Hematopoietic multipotent progenitor cell treated with erythropoietin and hydrocortisone succinate and interleukin-3 and kit ligand, for 15 days (in vitro differentiated cells): ENCODE measurements around the gene FANCE.

Experiments used
- DNase-seq: peaks from one replicate; pipeline ENCODE4 v3.0.0-alpha.2; 2015; ENCODE audit warnings: low spot score

The FANCE gene

DNA sequence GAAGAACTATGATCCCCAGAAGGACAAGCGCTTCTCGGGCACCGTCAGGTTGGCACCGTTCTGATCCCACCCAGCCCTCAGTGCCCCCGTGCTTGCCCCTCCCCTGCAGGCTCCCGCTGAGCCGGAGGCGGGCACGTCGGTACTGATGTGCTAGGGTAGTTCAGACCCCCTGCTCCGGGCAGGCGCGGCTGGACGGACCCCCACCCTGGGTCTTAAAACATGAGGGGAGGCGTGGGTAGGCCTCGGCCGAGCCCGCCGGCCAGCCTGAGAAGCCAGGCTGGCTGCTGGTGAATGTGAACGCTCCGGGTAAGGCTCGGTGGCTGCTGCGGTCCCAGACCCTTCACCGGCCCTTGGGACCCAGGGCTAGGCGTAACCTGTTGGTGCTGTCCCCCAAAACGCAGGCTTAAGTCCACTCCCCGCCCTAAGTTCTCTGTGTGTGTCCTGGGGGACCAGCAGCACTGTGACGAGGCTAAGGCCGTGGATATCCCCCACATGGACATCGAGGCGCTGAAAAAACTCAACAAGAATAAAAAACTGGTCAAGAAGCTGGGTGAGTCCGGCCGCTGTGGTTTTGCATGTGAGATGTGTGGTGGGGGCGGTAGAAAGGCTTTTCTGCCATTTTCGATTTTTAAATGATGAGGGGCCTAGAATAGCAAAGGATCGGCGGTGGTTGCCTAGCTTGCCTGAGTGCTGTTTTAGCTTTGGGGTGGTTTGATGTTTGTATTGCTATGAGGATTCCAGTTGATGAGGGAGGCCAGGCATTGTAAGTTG, 17.0 kb downstream of the FANCE start:
- DNase-seq = no peak

DNA sequence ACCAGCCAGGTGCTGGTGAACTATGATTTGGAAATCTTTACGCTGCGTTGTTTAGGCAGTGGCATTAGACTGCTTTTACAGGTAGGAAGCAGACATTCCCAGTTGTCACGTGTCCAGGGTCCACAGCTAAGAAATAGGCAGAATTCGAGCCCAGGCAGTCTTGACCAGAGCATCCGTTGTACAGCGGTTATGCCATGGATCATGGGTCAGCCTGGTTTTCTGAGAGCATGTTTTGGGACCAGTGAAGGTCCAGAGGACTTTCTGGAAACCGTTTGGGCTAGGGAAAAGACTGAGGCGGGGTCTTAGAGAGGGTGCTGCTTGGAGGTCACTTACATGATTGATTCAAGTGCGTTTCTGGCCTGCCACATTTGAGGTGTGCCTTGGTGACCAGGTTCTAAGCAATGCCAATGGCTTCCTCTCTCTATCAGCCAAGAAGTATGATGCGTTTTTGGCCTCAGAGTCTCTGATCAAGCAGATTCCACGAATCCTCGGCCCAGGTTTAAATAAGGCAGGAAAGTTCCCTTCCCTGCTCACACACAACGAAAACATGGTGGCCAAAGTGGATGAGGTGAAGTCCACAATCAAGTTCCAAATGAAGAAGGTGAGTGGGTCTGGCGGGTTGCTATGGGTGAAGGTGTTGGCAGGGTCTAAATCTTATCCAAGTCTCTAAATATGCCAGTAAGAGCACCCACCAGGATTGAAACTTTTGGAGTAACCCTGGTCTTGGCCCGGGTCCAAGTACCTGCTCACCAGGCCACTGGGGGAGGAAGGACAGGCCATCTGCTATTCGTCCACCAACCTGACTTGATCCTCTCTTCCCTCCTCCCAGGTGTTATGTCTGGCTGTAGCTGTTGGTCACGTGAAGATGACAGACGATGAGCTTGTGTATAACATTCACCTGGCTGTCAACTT, 17.9 kb downstream of the FANCE start:
- DNase-seq = peak; percentile 19

DNA sequence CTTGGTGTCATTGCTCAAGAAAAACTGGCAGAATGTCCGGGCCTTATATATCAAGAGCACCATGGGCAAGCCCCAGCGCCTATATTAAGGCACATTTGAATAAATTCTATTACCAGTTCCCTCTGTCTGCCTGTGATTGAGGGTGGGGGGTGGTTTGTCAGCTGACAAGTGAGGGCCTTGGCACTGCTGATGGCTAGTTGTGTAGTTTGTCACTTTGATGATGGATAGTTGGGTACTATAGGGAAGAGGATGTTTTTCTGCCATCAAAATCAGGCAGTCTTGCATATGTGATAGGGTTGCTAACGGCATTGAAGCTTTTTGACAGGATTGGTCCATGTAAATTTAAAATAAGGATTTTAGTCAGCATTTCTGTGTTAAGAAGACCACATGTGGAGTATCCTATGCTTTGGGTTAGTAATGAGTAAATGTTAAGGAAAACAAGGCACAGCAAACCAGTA, 18.6 kb downstream of the FANCE start:
- DNase-seq = no peak

DNA sequence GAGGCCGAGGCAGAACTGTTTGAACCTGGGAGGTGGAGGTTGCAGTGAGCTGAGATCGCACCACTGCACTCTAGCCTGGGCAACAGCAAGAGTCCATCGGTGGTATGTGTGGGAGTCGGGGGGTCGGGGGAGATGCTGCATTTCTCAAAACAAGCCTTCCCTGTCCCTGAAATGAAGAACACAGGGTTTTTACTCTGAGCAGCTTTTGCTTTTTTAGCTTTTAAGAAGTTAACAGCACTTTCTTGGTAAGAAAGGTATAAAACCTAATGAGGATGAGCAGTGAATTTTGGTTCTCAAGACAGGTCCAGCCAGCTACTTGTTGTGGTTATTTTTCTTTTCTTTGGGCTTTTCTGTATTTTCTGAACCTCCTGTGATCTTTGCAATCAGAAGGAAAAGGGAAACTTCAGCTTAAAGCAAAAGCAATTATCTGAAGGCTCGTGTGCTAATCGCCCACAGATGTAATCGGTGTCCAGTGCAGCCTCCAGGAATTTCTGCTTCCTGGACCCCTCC, 19.8 kb downstream of the FANCE start:
- no peak for DNase-seq

DNA sequence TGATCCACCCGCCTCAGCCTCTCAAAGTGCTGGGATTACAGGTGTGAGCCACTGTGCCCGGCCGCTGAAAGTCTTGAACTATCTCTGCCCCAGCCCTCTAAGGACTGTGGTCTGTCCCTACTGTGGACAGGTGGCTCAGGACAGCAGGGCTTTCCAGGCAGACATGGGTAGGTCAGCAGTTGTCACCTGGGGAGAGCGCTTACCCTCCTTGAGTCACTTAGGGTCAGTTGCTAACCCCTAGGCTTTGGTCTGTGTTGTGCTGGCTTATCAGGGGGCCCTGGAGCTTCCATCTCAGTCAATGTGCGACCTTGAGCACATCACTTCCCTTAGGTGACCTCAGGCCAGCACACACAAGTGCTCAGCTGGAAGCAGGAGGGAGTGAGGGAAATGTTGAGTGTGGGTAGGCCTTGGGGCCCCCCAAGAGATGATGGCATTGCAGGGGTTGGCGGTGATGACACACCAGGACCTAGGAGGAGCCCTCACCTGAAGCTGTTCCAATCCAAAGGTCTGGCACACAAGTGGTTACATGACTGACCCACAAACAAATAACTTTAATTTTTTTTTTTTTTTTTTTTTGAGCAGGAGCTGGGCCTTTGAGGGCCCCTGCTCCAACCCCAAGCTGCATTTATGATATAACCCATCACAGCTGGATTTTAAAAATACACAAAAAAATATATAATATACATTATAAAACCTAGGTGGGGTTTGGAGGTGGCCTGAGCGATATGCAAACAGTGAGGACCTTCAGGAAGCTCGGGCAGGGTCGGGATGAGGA, 21.1 kb downstream of the FANCE start:
- DNase-seq = no peak

DNA sequence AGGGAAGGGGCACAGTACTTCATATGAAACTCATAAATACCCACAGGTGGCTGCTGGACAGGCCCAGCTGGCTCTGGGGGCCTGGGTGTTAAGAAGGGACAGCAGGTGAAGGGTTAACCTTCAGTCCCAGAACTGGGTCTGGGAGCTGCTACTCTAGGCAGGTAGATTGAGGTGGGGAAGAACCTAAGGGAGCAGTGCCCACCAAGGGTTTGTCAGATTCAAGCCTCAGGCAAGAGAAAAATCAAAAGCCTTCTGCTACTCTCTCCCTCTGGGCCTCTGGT, 21.7 kb downstream of the FANCE start:
- DNase-seq = no peak

DNA sequence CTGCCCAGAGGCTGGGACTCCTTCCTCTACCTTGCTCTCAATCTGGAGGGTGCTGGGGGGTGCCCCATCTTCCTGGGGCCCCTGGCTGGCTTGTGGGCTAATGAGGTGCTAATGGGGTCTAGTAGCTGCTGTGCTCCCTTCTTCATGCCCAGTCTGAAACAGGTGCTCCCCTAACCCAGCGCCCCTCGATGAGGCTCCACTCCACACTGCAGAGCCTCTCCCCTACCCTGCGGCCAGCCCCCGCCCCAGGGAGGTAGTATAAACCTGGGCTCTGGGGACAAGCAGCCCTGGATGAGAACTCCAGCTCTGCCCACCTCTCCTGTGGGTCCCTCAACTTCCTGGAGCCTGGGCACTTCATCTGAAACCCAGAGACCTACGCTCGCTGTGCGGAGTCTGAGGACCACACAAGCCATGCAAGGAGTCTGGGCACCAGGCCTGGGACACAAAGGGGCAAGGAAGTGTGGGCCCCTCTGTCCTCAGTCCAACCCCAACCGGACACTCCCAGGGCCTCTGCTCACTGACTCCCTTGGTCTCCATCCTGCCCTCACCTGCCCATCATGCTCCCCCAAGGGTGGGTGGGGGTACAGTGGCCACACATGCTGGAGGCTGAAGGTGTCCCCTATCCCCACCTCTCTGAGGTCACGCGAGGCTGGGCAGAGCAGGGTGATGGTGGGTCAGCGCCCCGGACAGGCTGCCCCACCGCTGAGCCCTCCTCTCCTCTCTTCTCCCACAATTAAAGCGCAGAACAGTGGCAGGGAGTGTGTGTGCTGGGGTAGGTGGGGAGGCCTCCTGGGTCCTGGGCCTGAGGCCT, 22.2 kb downstream of the FANCE start:
- DNase-seq = no peak

DNA sequence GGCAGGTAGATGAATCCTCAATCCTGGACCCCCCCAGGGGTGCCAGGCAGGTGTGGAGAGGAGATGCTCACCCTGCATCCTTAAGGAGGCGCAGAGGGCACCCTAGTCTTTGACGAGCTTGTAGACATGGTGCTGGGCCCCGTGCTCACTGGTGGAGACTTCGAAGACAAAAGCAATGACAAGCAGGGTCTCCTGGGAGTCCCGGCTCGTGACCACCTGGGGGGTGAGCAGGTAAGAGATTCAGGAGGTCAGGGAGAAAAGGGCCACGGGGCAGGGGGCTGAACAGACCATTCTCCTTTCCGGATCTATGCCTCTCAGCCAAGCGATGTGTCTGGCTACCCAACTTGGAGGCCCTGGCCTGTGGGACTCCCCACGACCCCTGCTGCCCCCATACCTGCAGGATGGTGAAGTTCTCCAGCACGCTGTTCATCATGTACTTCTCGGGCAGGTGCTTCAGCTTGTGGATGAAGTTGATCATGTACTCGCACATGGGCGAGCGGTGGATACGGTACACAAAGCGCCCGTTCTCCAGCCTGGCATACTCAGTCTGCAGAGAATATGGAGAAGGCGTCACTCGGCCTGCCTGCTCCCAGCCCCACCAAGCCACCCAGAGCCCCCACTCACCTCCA, 22.9 kb downstream of the FANCE start:
- no peak for DNase-seq

DNA sequence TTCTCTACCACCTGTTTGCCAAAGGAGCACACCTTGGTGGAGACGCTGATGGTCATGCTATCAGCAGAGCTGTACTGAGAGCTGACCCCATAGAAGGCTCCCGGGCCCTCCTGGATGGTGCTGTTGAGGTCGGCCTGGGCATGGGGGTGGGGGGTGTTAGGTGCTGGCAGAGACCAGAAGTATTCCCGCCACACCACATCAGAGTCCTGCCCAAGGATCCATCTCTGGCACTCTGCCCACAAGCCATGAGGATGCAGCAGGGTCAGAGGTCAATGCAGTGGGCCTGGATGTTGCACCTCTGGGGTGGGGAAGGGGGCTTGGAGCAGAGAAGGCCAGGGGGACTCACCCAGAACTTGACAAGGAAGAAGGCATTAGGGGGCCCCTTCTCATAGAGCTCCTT, 23.4 kb downstream of the FANCE start:
- no peak for DNase-seq

DNA sequence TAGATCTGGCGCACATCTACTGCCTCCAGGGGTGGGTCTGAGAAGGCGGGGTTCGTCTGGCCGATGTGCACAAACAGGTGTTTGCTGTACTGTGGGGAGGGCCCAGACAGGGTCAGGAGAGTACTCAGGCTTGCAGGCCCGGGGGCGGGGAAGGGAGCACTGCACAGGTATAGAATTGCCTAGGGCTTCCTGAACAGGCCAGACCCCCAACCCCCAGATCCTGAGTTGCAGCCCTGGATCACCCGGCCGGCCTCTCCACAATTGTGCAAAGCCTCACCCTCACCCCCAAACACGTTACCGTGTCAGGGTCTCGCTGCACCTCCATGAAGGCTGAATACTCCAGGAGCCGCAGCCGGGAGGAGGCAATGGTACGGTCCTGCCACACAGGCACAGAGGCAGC, 23.9 kb downstream of the FANCE start:
- no peak for DNase-seq

DNA sequence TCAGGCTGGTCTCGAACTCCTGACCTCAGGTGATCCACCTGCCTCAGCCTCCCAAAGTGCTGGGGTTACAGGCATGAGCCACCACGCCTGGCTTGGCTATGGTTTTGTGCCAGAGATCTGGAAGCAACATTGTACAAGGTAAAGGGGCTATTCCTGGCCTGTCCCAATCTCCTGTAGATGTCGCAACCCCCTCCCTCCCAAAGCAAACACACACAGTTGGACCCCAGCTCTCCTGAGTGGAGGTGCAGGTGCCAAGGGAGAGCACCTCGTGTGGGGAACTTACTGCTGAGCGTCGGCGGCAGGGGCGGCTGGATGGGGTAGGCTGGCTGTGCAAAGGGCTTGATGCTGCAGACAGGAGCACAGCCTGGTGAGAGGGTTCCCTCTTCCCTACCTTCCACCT, 24.9 kb downstream of the FANCE start:
- DNase-seq = no peak

DNA sequence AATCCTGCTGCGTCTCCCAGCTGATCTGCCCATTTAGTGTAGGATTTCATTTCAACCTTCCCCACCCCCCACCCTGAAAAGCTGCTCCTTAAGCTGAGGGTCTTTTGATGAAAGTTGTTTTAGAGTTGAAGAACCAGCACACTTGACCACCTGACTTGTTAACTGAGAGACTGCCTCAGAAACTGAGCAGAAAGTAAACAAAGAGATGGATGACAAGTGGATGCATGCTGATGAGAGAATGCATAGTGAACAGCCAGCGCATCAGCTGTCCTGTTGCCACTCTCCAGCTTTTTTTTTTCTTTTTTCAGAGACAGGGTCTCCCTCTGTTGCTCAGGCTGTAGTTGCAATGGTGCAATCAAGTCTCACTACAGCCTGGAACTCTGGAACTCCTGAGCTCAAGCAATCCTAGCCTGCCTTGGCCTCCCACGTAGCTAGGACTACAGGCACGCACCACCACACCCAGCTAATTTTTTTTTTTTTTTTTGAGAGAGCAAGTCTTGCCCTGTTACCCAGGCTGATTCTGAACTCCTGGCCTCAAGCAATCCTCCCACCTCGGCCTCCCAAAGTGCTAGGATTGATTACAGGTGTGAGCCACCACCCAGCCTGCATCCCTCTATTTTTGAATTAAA, 25.5 kb downstream of the FANCE start:
- no peak for DNase-seq

DNA sequence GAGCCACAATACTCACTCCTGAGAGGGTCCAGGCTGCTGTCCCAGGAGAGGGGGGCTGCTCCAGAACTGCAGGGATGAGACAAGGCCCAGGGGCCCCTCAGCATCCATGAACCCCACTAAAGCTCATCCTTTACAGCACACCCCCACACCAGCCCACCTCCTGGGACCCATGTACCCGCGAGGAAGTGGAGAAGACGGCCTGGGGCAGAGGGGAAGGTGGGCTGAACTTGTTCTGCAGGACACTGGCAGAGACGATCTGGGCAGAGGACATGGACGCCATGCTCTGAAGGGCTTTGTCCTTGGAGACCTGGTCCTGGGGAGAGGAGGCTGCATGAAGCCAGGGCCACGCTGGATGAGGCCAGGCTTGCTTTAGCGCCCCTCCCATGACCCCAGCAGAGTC, 26.1 kb downstream of the FANCE start:
- no peak for DNase-seq

DNA sequence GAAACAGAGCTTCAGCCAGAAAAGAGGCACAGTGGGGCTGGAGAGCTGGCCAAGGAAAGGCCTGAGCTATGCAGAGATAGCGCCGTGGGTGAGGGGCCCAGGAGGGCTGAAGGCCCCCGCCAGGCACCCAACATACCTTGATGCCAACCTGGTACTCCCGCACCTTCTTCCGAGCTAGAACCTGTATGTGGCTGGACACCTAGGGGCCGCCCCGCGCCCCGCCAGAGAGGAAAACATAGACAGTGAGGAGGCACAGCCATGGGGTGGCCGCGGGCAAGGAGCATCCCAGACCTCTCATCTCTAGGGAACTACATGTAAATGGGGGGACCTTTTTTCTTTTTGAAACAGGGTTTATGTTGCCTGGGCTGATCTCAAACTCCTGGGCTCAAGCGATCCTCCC, 28.0 kb downstream of the FANCE start:
- DNase-seq = no peak

DNA sequence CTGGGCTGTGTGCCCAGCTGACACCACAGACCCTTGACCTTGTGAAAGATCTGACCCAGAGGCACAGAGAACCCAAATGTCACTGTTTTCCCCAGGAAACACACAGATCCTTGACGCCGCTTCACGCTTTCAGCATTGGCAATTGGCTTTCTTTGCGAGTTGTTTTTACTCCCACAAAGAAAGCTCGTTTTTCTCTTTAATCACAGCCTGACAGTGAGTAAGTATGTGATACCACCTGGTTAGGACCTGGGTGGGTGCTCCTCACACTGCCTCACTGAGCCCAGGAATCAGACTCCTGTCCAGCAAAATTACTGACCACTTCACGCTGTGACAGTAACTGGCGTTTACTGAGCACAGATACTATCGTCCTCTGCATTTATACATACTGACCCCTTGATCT, 29.1 kb downstream of the FANCE start:
- DNase-seq = no peak

DNA sequence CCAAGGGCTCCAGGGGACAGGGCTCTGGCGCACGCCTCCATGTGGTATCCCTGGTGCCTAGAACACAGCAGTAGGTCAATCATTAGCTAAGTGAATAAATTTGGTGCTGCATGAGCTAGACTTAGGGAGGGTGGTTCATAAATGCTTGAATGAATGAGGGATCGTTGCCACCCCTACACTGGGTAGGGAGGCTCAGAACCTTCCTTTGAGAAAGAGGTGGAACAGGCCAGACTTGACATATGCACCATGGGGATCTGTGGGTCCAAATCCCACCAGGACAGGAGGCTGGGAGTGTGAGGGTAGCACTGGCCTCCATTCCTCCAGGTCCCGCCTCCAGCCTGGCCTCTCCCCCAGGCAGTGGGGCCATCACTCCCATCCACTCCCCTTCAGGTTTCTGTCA, 30.9 kb downstream of the FANCE start:
- no peak for DNase-seq

DNA sequence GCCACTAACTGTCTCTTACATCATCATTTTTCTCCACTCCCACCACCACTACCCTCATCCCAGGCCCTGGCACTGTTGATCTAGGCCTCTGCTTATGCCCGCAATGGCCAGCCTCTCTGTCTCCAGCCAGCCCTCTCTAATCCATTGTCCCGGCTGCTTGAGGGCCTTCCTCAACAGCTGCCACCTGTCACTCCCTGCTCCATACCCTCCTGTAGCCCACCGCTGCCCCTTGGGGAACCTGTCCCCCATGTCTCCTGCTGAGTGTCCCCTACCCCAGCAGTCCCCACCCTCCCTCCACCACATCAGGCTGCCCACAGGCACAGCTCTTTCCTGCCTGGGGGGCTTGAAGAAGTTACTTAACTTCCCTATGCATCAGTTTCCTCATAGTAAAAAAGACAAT, 31.4 kb downstream of the FANCE start:
- no peak for DNase-seq

DNA sequence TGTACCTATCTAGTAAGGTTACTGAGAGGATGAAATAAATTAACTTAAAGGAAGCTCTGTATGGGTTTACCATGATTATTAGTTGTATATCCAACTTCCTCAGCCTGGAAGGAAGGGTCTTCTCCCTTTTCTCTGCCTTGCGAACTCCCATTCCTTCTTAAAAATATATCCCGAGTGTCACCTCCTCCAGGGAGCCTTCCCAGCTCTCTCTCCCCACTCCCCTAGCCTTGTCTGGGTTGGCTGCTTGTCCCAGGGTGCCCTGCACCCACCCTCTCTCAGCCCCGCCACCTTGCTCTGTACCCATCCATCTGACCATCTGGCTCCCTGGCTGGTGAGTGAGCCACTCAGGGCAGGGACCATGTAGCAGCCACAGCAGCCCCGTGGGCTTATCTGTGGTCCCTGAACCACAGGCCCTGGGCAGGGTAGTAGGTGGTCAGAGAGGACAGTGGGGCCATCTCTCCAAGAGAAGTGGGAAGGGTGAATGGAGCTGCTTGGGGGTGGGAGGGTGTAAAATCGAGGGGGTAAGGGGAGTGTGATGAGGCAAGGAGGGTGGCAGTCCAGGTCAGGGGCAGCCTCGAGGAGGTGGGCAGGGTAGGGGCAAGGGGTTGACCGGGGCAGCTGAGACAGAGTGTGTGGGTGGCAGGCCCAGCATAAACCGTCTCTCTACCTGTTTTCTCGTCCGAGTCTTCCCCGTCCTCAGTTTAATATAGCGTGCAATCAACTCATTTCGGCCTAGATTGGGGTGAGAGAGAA, 31.9 kb downstream of the FANCE start:
- no peak for DNase-seq

DNA sequence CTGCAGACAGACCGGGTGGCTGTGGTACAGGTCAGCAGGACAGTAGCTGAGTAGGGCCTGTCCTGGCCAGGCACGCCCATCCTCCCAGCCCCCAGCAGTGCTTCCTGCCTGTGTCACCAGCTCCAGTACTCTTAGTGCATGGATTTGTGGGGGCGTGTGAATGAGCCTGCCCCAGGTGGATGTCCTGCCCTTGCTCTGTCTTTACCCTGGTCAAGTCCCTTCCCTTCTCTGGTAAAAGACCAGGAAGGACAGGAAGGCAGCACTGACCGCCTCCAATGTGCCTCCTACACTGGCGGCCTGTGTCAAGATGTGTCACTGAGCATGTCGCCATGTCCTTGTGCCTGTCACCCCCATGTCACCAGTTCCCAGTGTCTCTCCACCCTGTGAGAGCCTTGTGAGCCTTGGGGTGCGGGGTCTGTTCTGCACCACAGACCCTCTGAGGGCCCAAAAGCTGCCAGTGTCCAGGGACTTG, 32.8 kb downstream of the FANCE start:
- DNase-seq = no peak

DNA sequence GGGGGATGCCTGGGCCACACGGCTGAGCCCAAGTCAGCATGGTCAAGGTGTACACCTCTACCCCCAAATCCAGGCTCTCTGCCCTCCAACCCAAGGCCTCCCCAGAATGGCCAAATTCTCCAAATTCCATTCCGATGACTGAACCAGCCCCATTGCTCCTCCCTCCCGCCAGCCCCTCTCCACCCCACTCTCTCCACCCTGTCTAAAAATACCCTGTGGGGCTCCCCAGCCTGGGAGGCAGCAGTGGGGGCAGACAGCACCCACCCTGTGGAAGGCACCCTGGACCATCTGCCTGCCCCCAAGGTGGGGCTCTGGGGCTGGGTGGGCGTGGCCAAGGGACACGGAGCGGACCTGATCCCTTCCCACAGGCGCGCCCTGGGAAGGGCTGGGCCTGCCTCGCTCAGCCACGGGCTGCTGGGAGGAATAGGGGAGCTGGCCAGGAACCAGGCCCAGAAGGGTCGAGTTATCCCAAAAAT, 33.3 kb downstream of the FANCE start:
- no peak for DNase-seq
